K562 (cell line): ENCODE data around the gene MAGI1. TPM values are rescaled to one million over a fixed set of nuclear protein-coding genes. Genes with fewer than 3 reads are reported as not detected.

Experiments used
- ATAC-seq: fragments of 200-7000 bp; cut with Tn5 transposase; 3 replicates; pipeline ENCODE4 v1.9.1; 2020; ENCODE audit warnings: moderate library complexity
- BruUV-seq: library from RNA; stranded (reverse); fragments of 400-500 nt; replicated peaks from 2 replicates; lab custom pipeline; 2021; lab: Mats Ljungman, UMichigan
- CTCF ChIA-PET: fragments of 300-600 bp; formaldehyde crosslinking; extraction: SDS; loops from one replicate; lab custom pipeline; 2021; ENCODE audit warnings: low intra/inter-chr PET ratio; lab: Yijun Ruan, JAX
- POLR2A ChIA-PET: fragments of 300-600, 350-650 bp; sonication (Branson Sonifier 250); formaldehyde crosslinking; extraction: SDS; loops from one replicate; lab custom pipeline; 2021; ENCODE audit warnings: antibody characterized with exemption, inconsistent platforms; lab: Yijun Ruan, JAX
- DNase-seq, 4 experiments: peaks; one replicate each; pipeline versions ENCODE4 v3.0.0 to v3.0.0-alpha.2; 2011 to 2018; ENCODE audit warnings: low spot score in 3 of 4, mixed read lengths in 3 of 4; ENCODE audit errors: extremely low read depth in 1 of 4
- FAIRE-seq: peaks from 2 replicates; lab custom pipeline; 2011; peaks lifted over from hg19 to GRCh38; lab: Jason Lieb, UNC
- H2AFZ ChIP-seq: 2 replicates; pipeline ENCODE4 v1.6.0; 2011; ENCODE audit warnings: low read depth, low read length, control low read depth, inconsistent platforms
- H3K27ac ChIP-seq: fragments of 200-600 bp; 3 replicates; pipeline ENCODE4 v1.8.0; 2011; ENCODE audit warnings: low read depth, mild to moderate bottlenecking, control low read depth, inconsistent platforms, low read length, moderate library complexity, mixed read lengths; ENCODE audit errors: extremely low read depth
- H3K27me3 ChIP-seq, 2 experiments: fragments of 300-600 bp in 1 of 2; 2 replicates in 1 of 2; 3 replicates in 1 of 2; pipeline versions ENCODE4 v1.6.0 to v1.8.0; 2011; ENCODE audit warnings: inconsistent platforms in 2 of 2, low read length in 2 of 2, mild to moderate bottlenecking in 1 of 2, mixed read lengths in 1 of 2, moderate library complexity in 1 of 2; ENCODE audit not compliant: control insufficient read depth in 2 of 2, insufficient read depth in 2 of 2
- H3K36me3 ChIP-seq: fragments of 300-600 bp; 3 replicates; pipeline ENCODE4 v1.8.0; 2011; ENCODE audit warnings: mild to moderate bottlenecking, low read length, inconsistent platforms; ENCODE audit not compliant: control insufficient read depth, insufficient read depth
- H3K4me1 ChIP-seq, 2 experiments: fragments of 200-600 bp in 1 of 2; replicated peaks in 1 of 2; 2 replicates in 1 of 2; 3 replicates in 1 of 2; pipeline versions ENCODE4 v1.5.1 to v1.8.0; 2011; ENCODE audit warnings: inconsistent platforms in 2 of 2, low read length in 2 of 2, mild to moderate bottlenecking in 1 of 2, mixed read lengths in 1 of 2, moderate library complexity in 1 of 2; ENCODE audit not compliant: control insufficient read depth in 2 of 2, insufficient read depth in 2 of 2
- H3K4me2 ChIP-seq: 2 replicates; pipeline ENCODE4 v1.6.1; 2011; ENCODE audit warnings: low read length, control low read depth, inconsistent platforms, mixed read lengths; ENCODE audit not compliant: insufficient read depth
- H3K4me3 ChIP-seq: fragments of 200-600 bp; sonication (generic), shearing (Covaris generic); 2 replicates; pipeline ENCODE4 v1.5.1; 2016; ENCODE audit warnings: control low read depth, inconsistent platforms
- H3K79me2 ChIP-seq: fragments of 200-600 bp; 3 replicates; pipeline ENCODE4 v1.8.0; 2011; ENCODE audit warnings: low read length, inconsistent platforms; ENCODE audit not compliant: control insufficient read depth, insufficient read depth
- H3K9ac ChIP-seq, 2 experiments: 2 replicates each; pipeline versions ENCODE4 v1.6.0 to v1.6.1; 2011; ENCODE audit warnings: low read depth in 2 of 2, low read length in 2 of 2, control low read depth in 1 of 2, inconsistent platforms in 1 of 2, mild to moderate bottlenecking in 1 of 2, mixed read lengths in 1 of 2; ENCODE audit not compliant: insufficient read depth in 1 of 2
- H3K9me1 ChIP-seq: one replicate; pipeline ENCODE4 v1.6.0; 2011; ENCODE audit warnings: inconsistent platforms, mild to moderate bottlenecking, low read length, moderate library complexity; ENCODE audit not compliant: control insufficient read depth, insufficient read depth
- H3K9me3 ChIP-seq: replicated peaks from 2 replicates; pipeline ENCODE4 v1.5.1; 2011; ENCODE audit warnings: low read depth, low read length, inconsistent platforms; ENCODE audit not compliant: control insufficient read depth, insufficient read depth
- H4K20me1 ChIP-seq: replicated peaks from 2 replicates; pipeline ENCODE4 v1.6.1; 2011; ENCODE audit warnings: low read length, inconsistent platforms, mixed read lengths; ENCODE audit not compliant: control insufficient read depth, insufficient read depth
- FOXA3 ChIP-seq, 2 experiments: fragments of 450-650 bp in 1 of 2; sonication (generic) in 1 of 2; formaldehyde crosslinking; IDR thresholded peaks in 1 of 2; conservative IDR thresholded peaks in 1 of 2; 2 replicates each; pipeline versions ENCODE4 v1.4.0 to v1.8.0; 2020 to 2022; ENCODE audit warnings: mild to moderate bottlenecking in 2 of 2, missing genetic modification reagents in 1 of 2
- HIVEP1 ChIP-seq: fragments of 250-450 bp; sonication (Bioruptor Pico); IDR thresholded peaks from 2 replicates; pipeline ENCODE4 v1.4.0; 2020; ENCODE audit warnings: mild to moderate bottlenecking
- MBD2 ChIP-seq: sonication (generic); IDR thresholded peaks from 2 replicates; pipeline ENCODE4 v1.6.1; 2016; ENCODE audit warnings: low read depth, borderline replicate concordance
- MIER1 ChIP-seq: fragments of 450-650 bp; IDR thresholded peaks from 2 replicates; pipeline ENCODE4 v1.6.1; 2016; ENCODE audit warnings: antibody characterized with exemption, mild to moderate bottlenecking, low read depth
- NCOR1 ChIP-seq: fragments of 450-650 bp; IDR thresholded peaks from 2 replicates; pipeline ENCODE4 v1.6.1; 2016; ENCODE audit warnings: mild to moderate bottlenecking, moderate library complexity
- NFE2 ChIP-seq: IDR thresholded peaks from 2 replicates; pipeline ENCODE4 v1.6.1; 2014; ENCODE audit warnings: antibody characterized with exemption, low read depth
- SAP30 ChIP-seq: fragments of 200-600 bp; sonication (generic); IDR thresholded peaks from 2 replicates; pipeline ENCODE4 v1.6.1; 2012; ENCODE audit warnings: borderline replicate concordance, low read depth, mild to moderate bottlenecking, moderate library complexity, low read length, control low read depth, inconsistent platforms; ENCODE audit not compliant: insufficient read depth, poor library complexity, severe bottlenecking
- SMARCA5 ChIP-seq: fragments of 450-650 bp; IDR thresholded peaks from 2 replicates; pipeline ENCODE4 v1.6.1; 2016
- ZNF395 ChIP-seq: fragments of 200-800 bp; sonication (Bioruptor generic); IDR thresholded peaks from 2 replicates; pipeline ENCODE4 v1.6.1; 2017; ENCODE audit warnings: missing genetic modification characterization, missing compliant biosample characterization
- ZNF79 ChIP-seq: fragments of 250-450 bp; sonication (Bioruptor Pico); IDR thresholded peaks from 2 replicates; pipeline ENCODE4 v1.4.0; 2020; ENCODE audit warnings: low read depth, mild to moderate bottlenecking, moderate library complexity
- WGBS: fragments of 100-300 bp; shearing (Covaris generic); methylation state at CpG from one replicate; pipeline ENCODE4 v1.1.6; 2016; ENCODE audit warnings: low coverage, mixed read lengths; ENCODE audit not compliant: insufficient coverage; ENCODE audit errors: missing lambda C conversion rate; 5-methylcytosine and 5-hydroxymethylcytosine counted together
- in situ Hi-C: fragments of 300-500 bp; cut with MboI; formaldehyde crosslinking; loops from 4 replicates; pipeline ENCODE4 v1.15.0; 2018; ENCODE audit warnings: inconsistent platforms, mixed read lengths
- intact Hi-C: fragments of 100-400 bp; cut with micrococcal nuclease; formaldehyde crosslinking; loops from 2 replicates; pipeline ENCODE4 v1.14.2; 2022
- polyA plus RNA-seq, 8 experiments: library from polyadenylated mRNA; depleted of rRNA in 4 of 8; stranded (reverse) in 5 of 8; unstranded in 3 of 8; fragments of >200 nt; fragmentation: Nextera tagmentation in 2 of 8; fragmentation: Illumina TruSeq in 1 of 8; extraction: Ambion mirVana in 2 of 8; extraction: Trizol in 1 of 8; gene quantifications; 2 replicates each; pipeline versions ENCODE4 v1.2.1 to v1.2.3, GENCODE V29; 2011 to 2014; ENCODE audit warnings: inconsistent platforms in 1 of 8, missing spikeins in 1 of 8
- total RNA-seq, 7 experiments: library from RNA; depleted of rRNA in 6 of 7; stranded (reverse); fragments of >200 nt in 6 of 7; fragmentation: Illumina TruSeq in 2 of 7; extraction: Trizol in 2 of 7; gene quantifications; 2 replicates each; pipeline versions ENCODE4 v1.2.1 to v1.2.3, GENCODE V29; 2011 to 2021; ENCODE audit warnings: low replicate concordance in 1 of 7
- TF ChIP-seq, protein P1 (sequence below): fragments of 200-600 bp; sonication (generic); IDR thresholded peaks from one replicate; pipeline ENCODE4 v1.6.1; 2012; ENCODE audit warnings: mild to moderate bottlenecking, low read depth, low read length, inconsistent platforms

MAGI1 gene
- total and polyA plus RNA-seq, 9 of the 15 experiments (the other 6 are each of a cell fraction or from before 2014, with no cell fraction given): 7.8 to 59.4 (median 43.2) TPM

DNA sequence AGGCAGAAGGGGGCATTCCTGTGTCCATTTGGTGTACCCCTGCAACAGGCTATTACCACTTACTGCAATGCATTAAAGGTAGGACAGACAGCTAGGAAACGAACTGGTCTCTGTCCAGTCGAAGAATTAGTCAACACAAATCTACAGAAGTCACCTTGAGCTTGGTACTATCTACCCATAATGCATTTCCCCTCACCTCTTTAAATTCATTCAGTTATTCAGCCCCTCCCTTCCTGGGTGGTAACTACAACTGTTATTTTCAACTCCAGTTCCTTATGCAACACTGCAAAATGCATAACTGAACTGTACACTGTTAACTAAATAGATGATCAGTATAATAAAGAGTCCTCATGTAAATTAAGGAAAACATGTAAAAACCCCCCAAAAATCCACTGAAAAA lies 77.6 kb downstream of the MAGI1 start:
- no peak overlapping the region for H3K4me2 ChIP-seq
- H3K9me3 ChIP-seq: no peaks in the 10 kb centered on the region
- BruUV-seq: no TSS peak
- ChIA-PET POLR2A (no interaction called here), CTCF (no interaction called here)
- no peak overlapping the region for H2AFZ ChIP-seq
- H3K4me3 ChIP-seq: no peak overlapping the region
- WGBS: 0% methylated on average over 2 of the region's 2 CpGs
- H4K20me1 ChIP-seq: no peaks in the 10 kb centered on the region
- H3K4me1 ChIP-seq: no peaks in the 10 kb centered on the region
- no peak overlapping the region for H3K9ac ChIP-seq
- no peaks in the 10 kb centered on the region for H3K9me1 ChIP-seq
- H3K36me3 ChIP-seq: no peaks in the 10 kb centered on the region
- FAIRE-seq (no peak), ATAC-seq (no peak), DNase-seq (peak in 1 of 4 experiments; percentile 6)
- intact Hi-C loops (no loop called here), in situ Hi-C loops (no loop called here)
- H3K27ac ChIP-seq: no peak overlapping the region
- no peak for TF ChIP-seq FOXA3 (CRISPR knock-in tag; conservative IDR thresholded peaks at IDR 0.05 in 1 of 2, IDR thresholded peaks at IDR 0.05 in 1 of 2)
- no peak for TF ChIP-seq SAP30
- TF ChIP-seq MIER1: no peak
- no peak for TF ChIP-seq SMARCA5
- TF ChIP-seq, protein P1, sequence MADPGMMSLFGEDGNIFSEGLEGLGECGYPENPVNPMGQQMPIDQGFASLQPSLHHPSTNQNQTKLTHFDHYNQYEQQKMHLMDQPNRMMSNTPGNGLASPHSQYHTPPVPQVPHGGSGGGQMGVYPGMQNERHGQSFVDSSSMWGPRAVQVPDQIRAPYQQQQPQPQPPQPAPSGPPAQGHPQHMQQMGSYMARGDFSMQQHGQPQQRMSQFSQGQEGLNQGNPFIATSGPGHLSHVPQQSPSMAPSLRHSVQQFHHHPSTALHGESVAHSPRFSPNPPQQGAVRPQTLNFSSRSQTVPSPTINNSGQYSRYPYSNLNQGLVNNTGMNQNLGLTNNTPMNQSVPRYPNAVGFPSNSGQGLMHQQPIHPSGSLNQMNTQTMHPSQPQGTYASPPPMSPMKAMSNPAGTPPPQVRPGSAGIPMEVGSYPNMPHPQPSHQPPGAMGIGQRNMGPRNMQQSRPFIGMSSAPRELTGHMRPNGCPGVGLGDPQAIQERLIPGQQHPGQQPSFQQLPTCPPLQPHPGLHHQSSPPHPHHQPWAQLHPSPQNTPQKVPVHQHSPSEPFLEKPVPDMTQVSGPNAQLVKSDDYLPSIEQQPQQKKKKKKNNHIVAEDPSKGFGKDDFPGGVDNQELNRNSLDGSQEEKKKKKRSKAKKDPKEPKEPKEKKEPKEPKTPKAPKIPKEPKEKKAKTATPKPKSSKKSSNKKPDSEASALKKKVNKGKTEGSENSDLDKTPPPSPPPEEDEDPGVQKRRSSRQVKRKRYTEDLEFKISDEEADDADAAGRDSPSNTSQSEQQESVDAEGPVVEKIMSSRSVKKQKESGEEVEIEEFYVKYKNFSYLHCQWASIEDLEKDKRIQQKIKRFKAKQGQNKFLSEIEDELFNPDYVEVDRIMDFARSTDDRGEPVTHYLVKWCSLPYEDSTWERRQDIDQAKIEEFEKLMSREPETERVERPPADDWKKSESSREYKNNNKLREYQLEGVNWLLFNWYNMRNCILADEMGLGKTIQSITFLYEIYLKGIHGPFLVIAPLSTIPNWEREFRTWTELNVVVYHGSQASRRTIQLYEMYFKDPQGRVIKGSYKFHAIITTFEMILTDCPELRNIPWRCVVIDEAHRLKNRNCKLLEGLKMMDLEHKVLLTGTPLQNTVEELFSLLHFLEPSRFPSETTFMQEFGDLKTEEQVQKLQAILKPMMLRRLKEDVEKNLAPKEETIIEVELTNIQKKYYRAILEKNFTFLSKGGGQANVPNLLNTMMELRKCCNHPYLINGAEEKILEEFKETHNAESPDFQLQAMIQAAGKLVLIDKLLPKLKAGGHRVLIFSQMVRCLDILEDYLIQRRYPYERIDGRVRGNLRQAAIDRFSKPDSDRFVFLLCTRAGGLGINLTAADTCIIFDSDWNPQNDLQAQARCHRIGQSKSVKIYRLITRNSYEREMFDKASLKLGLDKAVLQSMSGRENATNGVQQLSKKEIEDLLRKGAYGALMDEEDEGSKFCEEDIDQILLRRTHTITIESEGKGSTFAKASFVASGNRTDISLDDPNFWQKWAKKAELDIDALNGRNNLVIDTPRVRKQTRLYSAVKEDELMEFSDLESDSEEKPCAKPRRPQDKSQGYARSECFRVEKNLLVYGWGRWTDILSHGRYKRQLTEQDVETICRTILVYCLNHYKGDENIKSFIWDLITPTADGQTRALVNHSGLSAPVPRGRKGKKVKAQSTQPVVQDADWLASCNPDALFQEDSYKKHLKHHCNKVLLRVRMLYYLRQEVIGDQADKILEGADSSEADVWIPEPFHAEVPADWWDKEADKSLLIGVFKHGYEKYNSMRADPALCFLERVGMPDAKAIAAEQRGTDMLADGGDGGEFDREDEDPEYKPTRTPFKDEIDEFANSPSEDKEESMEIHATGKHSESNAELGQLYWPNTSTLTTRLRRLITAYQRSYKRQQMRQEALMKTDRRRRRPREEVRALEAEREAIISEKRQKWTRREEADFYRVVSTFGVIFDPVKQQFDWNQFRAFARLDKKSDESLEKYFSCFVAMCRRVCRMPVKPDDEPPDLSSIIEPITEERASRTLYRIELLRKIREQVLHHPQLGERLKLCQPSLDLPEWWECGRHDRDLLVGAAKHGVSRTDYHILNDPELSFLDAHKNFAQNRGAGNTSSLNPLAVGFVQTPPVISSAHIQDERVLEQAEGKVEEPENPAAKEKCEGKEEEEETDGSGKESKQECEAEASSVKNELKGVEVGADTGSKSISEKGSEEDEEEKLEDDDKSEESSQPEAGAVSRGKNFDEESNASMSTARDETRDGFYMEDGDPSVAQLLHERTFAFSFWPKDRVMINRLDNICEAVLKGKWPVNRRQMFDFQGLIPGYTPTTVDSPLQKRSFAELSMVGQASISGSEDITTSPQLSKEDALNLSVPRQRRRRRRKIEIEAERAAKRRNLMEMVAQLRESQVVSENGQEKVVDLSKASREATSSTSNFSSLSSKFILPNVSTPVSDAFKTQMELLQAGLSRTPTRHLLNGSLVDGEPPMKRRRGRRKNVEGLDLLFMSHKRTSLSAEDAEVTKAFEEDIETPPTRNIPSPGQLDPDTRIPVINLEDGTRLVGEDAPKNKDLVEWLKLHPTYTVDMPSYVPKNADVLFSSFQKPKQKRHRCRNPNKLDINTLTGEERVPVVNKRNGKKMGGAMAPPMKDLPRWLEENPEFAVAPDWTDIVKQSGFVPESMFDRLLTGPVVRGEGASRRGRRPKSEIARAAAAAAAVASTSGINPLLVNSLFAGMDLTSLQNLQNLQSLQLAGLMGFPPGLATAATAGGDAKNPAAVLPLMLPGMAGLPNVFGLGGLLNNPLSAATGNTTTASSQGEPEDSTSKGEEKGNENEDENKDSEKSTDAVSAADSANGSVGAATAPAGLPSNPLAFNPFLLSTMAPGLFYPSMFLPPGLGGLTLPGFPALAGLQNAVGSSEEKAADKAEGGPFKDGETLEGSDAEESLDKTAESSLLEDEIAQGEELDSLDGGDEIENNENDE: no peak
- TF ChIP-seq NFE2: no peak
- TF ChIP-seq ZNF79 (CRISPR knock-in tag): no peak
- no peak for TF ChIP-seq ZNF395 (CRISPR knock-in tag)
- TF ChIP-seq NCOR1: no peak
- TF ChIP-seq HIVEP1 (CRISPR knock-in tag): no peak
- no peak for TF ChIP-seq MBD2
- H3K27me3 ChIP-seq: no peaks in the 10 kb centered on the region; a peak in 1 of 5 replicates
- no peaks in the 10 kb centered on the region for H3K79me2 ChIP-seq
